Panc1 (cell line): Measurements from ENCODE around the gene UGT1A10. TPM values are rescaled to one million over a fixed set of nuclear protein-coding genes. Genes with fewer than 3 reads are reported as not detected.

Source experiments
- ATAC-seq: fragments of 200-7000 bp; cut with Tn5 transposase; 2 replicates; pipeline ENCODE4 v1.9.1; 2020; ENCODE audit warnings: mild to moderate bottlenecking, moderate library complexity
- BruUV-seq: library from RNA; stranded (reverse); fragments of 400-500 nt; replicated peaks from 2 replicates; lab custom pipeline; 2021; lab: Mats Ljungman, UMichigan
- CTCF ChIA-PET: fragments of 300-600 bp; sonication (Branson Sonifier 250); formaldehyde crosslinking; loops from one replicate; lab custom pipeline; 2022; ENCODE audit warnings: antibody characterized with exemption; lab: Charles Lee
- POLR2A ChIA-PET: fragments of 300-600 bp; sonication (Branson Sonifier 250); formaldehyde crosslinking; loops from one replicate; lab custom pipeline; 2022; ENCODE audit warnings: antibody characterized with exemption; lab: Charles Lee
- DNase-seq: peaks from one replicate; pipeline ENCODE4 v3.0.0-alpha.2; 2010; ENCODE audit warnings: low read depth, low spot score
- H3K27ac ChIP-seq: 2 replicates; pipeline ENCODE4 v1.5.1; 2011; ENCODE audit warnings: mild to moderate bottlenecking, low read length, inconsistent platforms
- H3K27me3 ChIP-seq: fragments of 200-500 bp; sonication (Bioruptor generic); 2 replicates; pipeline ENCODE4 v1.6.0; 2014; ENCODE audit warnings: low read length, inconsistent platforms; ENCODE audit not compliant: control insufficient read depth, insufficient read depth
- H3K36me3 ChIP-seq: fragments of 200-500 bp; sonication (Bioruptor generic); 2 replicates; pipeline ENCODE4 v1.5.1; 2014; ENCODE audit warnings: inconsistent platforms, mild to moderate bottlenecking, low read length, moderate library complexity; ENCODE audit not compliant: control insufficient read depth, insufficient read depth
- H3K4me1 ChIP-seq: 2 replicates; pipeline ENCODE4 v1.5.1; 2011; ENCODE audit warnings: inconsistent platforms, mild to moderate bottlenecking, low read length, moderate library complexity; ENCODE audit not compliant: control insufficient read depth, insufficient read depth
- H3K4me3 ChIP-seq, 2 experiments: 2 replicates each; pipeline ENCODE4 v1.5.1; 2011 to 2012; ENCODE audit warnings: low read depth in 2 of 2, low read length in 2 of 2, mild to moderate bottlenecking in 2 of 2, inconsistent platforms in 1 of 2, moderate library complexity in 1 of 2
- H3K9me3 ChIP-seq: fragments of 200-500 bp; sonication (Bioruptor generic); 2 replicates; pipeline ENCODE4 v1.5.1; 2014; ENCODE audit warnings: low read depth, mild to moderate bottlenecking, inconsistent platforms, low read length, moderate library complexity; ENCODE audit not compliant: control insufficient read depth, insufficient read depth
- CTCF ChIP-seq: fragments of 450-650 bp; IDR thresholded peaks from 2 replicates; pipeline ENCODE4 v1.5.1; 2017; ENCODE audit warnings: mild to moderate bottlenecking
- POLR2AphosphoS5 ChIP-seq: IDR thresholded peaks from 2 replicates; pipeline ENCODE4 v1.6.1; 2012; ENCODE audit warnings: mild to moderate bottlenecking, low read depth, low read length, moderate library complexity
- REST ChIP-seq, 2 experiments: IDR thresholded peaks; 2 replicates each; pipeline ENCODE4 v1.6.1; 2011 to 2012; ENCODE audit warnings: low read depth in 2 of 2, control low read depth in 1 of 2, low read length in 1 of 2, mild to moderate bottlenecking in 1 of 2, moderate library complexity in 1 of 2; ENCODE audit not compliant: insufficient read depth in 1 of 2
- SIN3A ChIP-seq: IDR thresholded peaks from 2 replicates; pipeline ENCODE4 v1.6.1; 2012; ENCODE audit warnings: low read depth, mild to moderate bottlenecking, low read length, moderate library complexity, borderline replicate concordance; ENCODE audit not compliant: insufficient read depth
- TCF7L2 ChIP-seq: IDR thresholded peaks from 2 replicates; pipeline ENCODE4 v1.6.1; 2011; ENCODE audit warnings: mild to moderate bottlenecking, low read depth, low read length, inconsistent platforms
- in situ Hi-C: cut with HindIII; loops from 2 replicates; pipeline ENCODE4 v1.10.0; 2016; ENCODE audit warnings: low sequenced_read_pairs, low pct_unique_long_range_greater_than_20kb
- intact Hi-C: fragments of 100-400 bp; cut with micrococcal nuclease; formaldehyde crosslinking; loops from one replicate; pipeline ENCODE4 v1.10.0; 2022; ENCODE audit not compliant: unreplicated experiment
- total RNA-seq: library from RNA; stranded (reverse); gene quantifications from one replicate; pipeline ENCODE4 v1.2.1, GENCODE V29; 2021; ENCODE audit not compliant: unreplicated experiment

UGT1A10 gene
- total RNA-seq, 1 experiment from 2014 or later = not detected

GRCh38 chr2:233778030-233778429 lies 141.8 kb downstream of the UGT1A10 start, which contains the start of gene MROH2A:
Gene MROH2A (plus strand): TSS chr2:233778330. CDS start chr2:233779359, 1,029 bp downstream.
- Histone ChIP-seq H3K27me3 (no peaks in the 10 kb centered on the region), H3K4me3 (no peak within 1 kb of the TSS), H3K27ac (no peak within 1 kb of the TSS), H3K4me1 (no peaks in the 10 kb centered on the region), H3K9me3 (no peaks in the 10 kb centered on the region), H3K36me3 (no peaks in the 10 kb centered on the region)
- ATAC-seq (no peak), DNase-seq (no peak)
- in situ Hi-C loops (no loop called here), intact Hi-C loops (no loop called here)
- BruUV-seq = no TSS peak
- TF ChIP-seq CTCF (no peak), SIN3A (no peak), POLR2AphosphoS5 (no peak), REST (IDR thresholded peaks at IDR 0.05; ENCODE audit: insufficient read depth in 1 of 2, low read depth in 2 of 2, low read length in 1 of 2) (no peak), TCF7L2 (no peak)
- ChIA-PET CTCF (no interaction called here), POLR2A (no interaction called here)

- Histone ChIP-seq H3K4me1 (no peaks in the 10 kb centered on the region), H3K36me3 (no peaks in the 10 kb centered on the region), H3K4me3 (no peak overlapping the region), H3K27ac (no peak overlapping the region), H3K9me3 (no peaks in the 10 kb centered on the region), H3K27me3 (no peaks in the 10 kb centered on the region)
- POLR2A ChIA-PET = no interaction called here
- no peak for TF ChIP-seq SIN3A
- TF ChIP-seq TCF7L2 = no peak
- TF ChIP-seq POLR2AphosphoS5 = no peak
- no peak for TF ChIP-seq CTCF
- TF ChIP-seq REST (IDR thresholded peaks at IDR 0.05; ENCODE audit: insufficient read depth in 1 of 2, low read depth in 2 of 2, low read length in 1 of 2) = no peak
- DNase-seq (no peak), ATAC-seq (no peak)
- in situ Hi-C loops (no loop called here), intact Hi-C loops (no loop called here)
- CTCF ChIA-PET = no interaction called here
- no TSS peak for BruUV-seq
Measured at GRCh38 chr2:233779722-233780121, 143.5 kb downstream of the UGT1A10 start.
